NCI-H774 (cell line): Measurements from ENCODE around the gene STRIP1.
"Not testable (repeated sequence)": the region's sequence is repeated elsewhere in the genome, so short reads cannot be mapped to it uniquely, and the experiment has no call there.

Source experiments
- DNase-seq: peaks from one replicate; lab custom pipeline; 2025; lab: John Stamatoyannopoulos, UW

STRIP1 gene

GRCh38 chr1:110070671-110071242 is 36.3 kb downstream of the STRIP1 start, which contains the start of gene ALX3:
Gene ALX3 (minus strand): TSS chr1:110070672. CDS start chr1:110070612, 60 bp downstream.
- DNase-seq = no peak

- no peak for DNase-seq
Observed at GRCh38 chr1:110074166-110074565, 39.7 kb downstream of the STRIP1 start.

GRCh38 chr1:110076789-110077500 is 42.5 kb downstream of the STRIP1 start:
- DNase-seq = no peak

- not testable (repeated sequence) for DNase-seq
Observed at GRCh38 chr1:110079995-110080394, 45.6 kb downstream of the STRIP1 start.

- DNase-seq = no peak
Observed at GRCh38 chr1:110081061-110081460, 46.6 kb downstream of the STRIP1 start.

- no peak for DNase-seq
Observed at GRCh38 chr1:110082477-110082876, 48.1 kb downstream of the STRIP1 start.

GRCh38 chr1:110083061-110083865 is 48.8 kb downstream of the STRIP1 start:
- DNase-seq = no peak

- DNase-seq = no peak
Observed at GRCh38 chr1:110083866-110084226, 49.4 kb downstream of the STRIP1 start.

- no peak for DNase-seq
Observed at GRCh38 chr1:110084227-110085078, 50.0 kb downstream of the STRIP1 start.

- DNase-seq = no peak
Observed at GRCh38 chr1:110085671-110086070, 51.2 kb downstream of the STRIP1 start.

- DNase-seq = no peak
Observed at GRCh38 chr1:110086961-110087360, 52.5 kb downstream of the STRIP1 start.

GRCh38 chr1:110087812-110088738 is 53.7 kb downstream of the STRIP1 start:
- DNase-seq = peak; percentile 54

- no peak for DNase-seq
Observed at GRCh38 chr1:110088739-110089316, 54.4 kb downstream of the STRIP1 start.

- DNase-seq = no peak
Observed at GRCh38 chr1:110089561-110090275, 55.3 kb downstream of the STRIP1 start.

- no peak for DNase-seq
Observed at GRCh38 chr1:110091381-110091780, 57.0 kb downstream of the STRIP1 start.

- no peak for DNase-seq
Observed at GRCh38 chr1:110091791-110092190, 57.4 kb downstream of the STRIP1 start.

- no peak for DNase-seq
Observed at GRCh38 chr1:110092991-110093390, 58.6 kb downstream of the STRIP1 start.

- DNase-seq = no peak
Observed at GRCh38 chr1:110094931-110095654, 60.7 kb downstream of the STRIP1 start.
